Loucy (cell line): ENCODE data around the gene FLT3.
"Not testable (repeated sequence)": the region's sequence is repeated elsewhere in the genome, so short reads cannot be mapped to it uniquely, and the experiment has no call there.

Experiments
- CTCF ChIP-seq: fragments of 200-600 bp; sonication (generic); conservative IDR thresholded peaks from 2 replicates; pipeline ENCODE4 v1.5.1; 2014; ENCODE audit warnings: mild to moderate bottlenecking, antibody characterized with exemption, low read length
- EZH2phosphoT487 ChIP-seq: fragments of 200-600 bp; IDR thresholded peaks from 2 replicates; pipeline ENCODE4 v1.6.1; 2018; ENCODE audit warnings: antibody characterized with exemption, mild to moderate bottlenecking, moderate library complexity, borderline replicate concordance

GRCh38 chr13:28101886-28102285 lies 1.5 kb upstream of the FLT3 start:
- not testable (repeated sequence) for TF ChIP-seq CTCF, EZH2phosphoT487
